ENCODE measurements around the gene MUCL3.

MUCL3 gene

GRCh38 chr6:30940361-30940986 lies at the start of gene MUCL3:
TSS of gene MUCL3 (plus strand) at chr6:30940973. CDS start at chr6:30941000, 27 bp downstream.
- Histone ChIP-seq H3K4me1 (ENCODE audit: control insufficient read depth, insufficient read depth, low read length) (peaks cover 56% of the 10 kb centered on the region), H3K36me3 (ENCODE audit: control insufficient read depth, insufficient read depth, low read length) (peaks cover 10% of the 10 kb centered on the region), H3K9me3 (ENCODE audit: control insufficient read depth, low read length) (no peaks in the 10 kb centered on the region), H3K27me3 (ENCODE audit: control insufficient read depth, insufficient read depth, low read length) (peaks cover 6% of the 10 kb centered on the region), H3K9ac (ENCODE audit: low read length) (peak within 1 kb of the TSS; percentile 84), H3K4me3 (ENCODE audit: low read length) (peak within 1 kb of the TSS; percentile 48)

- Histone ChIP-seq H3K4me3 (ENCODE audit: low read length) (no peak overlapping the region), H3K36me3 (ENCODE audit: control insufficient read depth, insufficient read depth, low read length) (peaks cover 46% of the 10 kb centered on the region), H3K9ac (ENCODE audit: low read length) (no peak overlapping the region), H3K27me3 (ENCODE audit: control insufficient read depth, insufficient read depth, low read length) (no peaks in the 10 kb centered on the region), H3K4me1 (ENCODE audit: control insufficient read depth, insufficient read depth, low read length) (peaks cover 15% of the 10 kb centered on the region), H3K9me3 (ENCODE audit: control insufficient read depth, low read length) (no peaks in the 10 kb centered on the region)
These were observed 49.4 kb upstream of the MUCL3 start for GRCh38 chr6:30891450-30891723.

GRCh38 chr6:30891816-30892538 lies 48.8 kb upstream of the MUCL3 start:
- peaks cover 46% of the 10 kb centered on the region for H3K36me3 ChIP-seq (ENCODE audit: control insufficient read depth, insufficient read depth, low read length)
- H3K9ac ChIP-seq (ENCODE audit: low read length), result no peak overlapping the region
- no peak overlapping the region for H3K4me3 ChIP-seq (ENCODE audit: low read length)
- no peaks in the 10 kb centered on the region for H3K27me3 ChIP-seq (ENCODE audit: control insufficient read depth, insufficient read depth, low read length)
- H3K4me1 ChIP-seq (ENCODE audit: control insufficient read depth, insufficient read depth, low read length), result peaks cover 10% of the 10 kb centered on the region
- H3K9me3 ChIP-seq (ENCODE audit: control insufficient read depth, low read length), result no peaks in the 10 kb centered on the region

GRCh38 chr6:30893001-30893591 lies 47.7 kb upstream of the MUCL3 start:
- Histone ChIP-seq H3K4me3 (ENCODE audit: low read length) (no peak overlapping the region), H3K27me3 (ENCODE audit: control insufficient read depth, insufficient read depth, low read length) (no peaks in the 10 kb centered on the region), H3K4me1 (ENCODE audit: control insufficient read depth, insufficient read depth, low read length) (peaks cover 9% of the 10 kb centered on the region), H3K9ac (ENCODE audit: low read length) (peak overlapping the region; percentile 11), H3K36me3 (ENCODE audit: control insufficient read depth, insufficient read depth, low read length) (peaks cover 48% of the 10 kb centered on the region), H3K9me3 (ENCODE audit: control insufficient read depth, low read length) (no peaks in the 10 kb centered on the region)

- H3K4me1 ChIP-seq (ENCODE audit: control insufficient read depth, insufficient read depth, low read length), result peaks cover 9% of the 10 kb centered on the region
- no peak overlapping the region for H3K9ac ChIP-seq (ENCODE audit: low read length)
- H3K36me3 ChIP-seq (ENCODE audit: control insufficient read depth, insufficient read depth, low read length), result peaks cover 54% of the 10 kb centered on the region
These were observed 47.1 kb upstream of the MUCL3 start for GRCh38 chr6:30893666-30894065.

GRCh38 chr6:30894381-30894780 lies 46.4 kb upstream of the MUCL3 start:
- Histone ChIP-seq H3K27me3 (ENCODE audit: control insufficient read depth, insufficient read depth, low read length) (no peaks in the 10 kb centered on the region), H3K9ac (ENCODE audit: low read length) (no peak overlapping the region), H3K4me1 (ENCODE audit: control insufficient read depth, insufficient read depth, low read length) (peaks cover 8% of the 10 kb centered on the region), H3K36me3 (ENCODE audit: control insufficient read depth, insufficient read depth, low read length) (peaks cover 61% of the 10 kb centered on the region), H3K9me3 (ENCODE audit: control insufficient read depth, low read length) (no peaks in the 10 kb centered on the region), H3K4me3 (ENCODE audit: low read length) (no peak overlapping the region)

More at GRCh38 chr6:30893666-30894065, 47.1 kb upstream of the MUCL3 start:
- no peak overlapping the region for H3K4me3 ChIP-seq (ENCODE audit: low read length)
- no peaks in the 10 kb centered on the region for H3K9me3 ChIP-seq (ENCODE audit: control insufficient read depth, low read length)
- no peaks in the 10 kb centered on the region for H3K27me3 ChIP-seq (ENCODE audit: control insufficient read depth, insufficient read depth, low read length)

GRCh38 chr6:30894935-30895334 lies 45.8 kb upstream of the MUCL3 start:
- H3K4me1 ChIP-seq (ENCODE audit: control insufficient read depth, insufficient read depth, low read length), result peaks cover 2% of the 10 kb centered on the region
- H3K9ac ChIP-seq (ENCODE audit: low read length), result no peak overlapping the region
- H3K27me3 ChIP-seq (ENCODE audit: control insufficient read depth, insufficient read depth, low read length), result no peaks in the 10 kb centered on the region
- H3K4me3 ChIP-seq (ENCODE audit: low read length), result no peak overlapping the region
- no peaks in the 10 kb centered on the region for H3K9me3 ChIP-seq (ENCODE audit: control insufficient read depth, low read length)
- peaks cover 59% of the 10 kb centered on the region for H3K36me3 ChIP-seq (ENCODE audit: control insufficient read depth, insufficient read depth, low read length)

- H3K9me3 ChIP-seq (ENCODE audit: control insufficient read depth, low read length), result no peaks in the 10 kb centered on the region
- H3K4me1 ChIP-seq (ENCODE audit: control insufficient read depth, insufficient read depth, low read length), result no peaks in the 10 kb centered on the region
- peaks cover 55% of the 10 kb centered on the region for H3K36me3 ChIP-seq (ENCODE audit: control insufficient read depth, insufficient read depth, low read length)
- H3K27me3 ChIP-seq (ENCODE audit: control insufficient read depth, insufficient read depth, low read length), result no peaks in the 10 kb centered on the region
- H3K4me3 ChIP-seq (ENCODE audit: low read length), result no peak overlapping the region
- no peak overlapping the region for H3K9ac ChIP-seq (ENCODE audit: low read length)
These were observed 45.4 kb upstream of the MUCL3 start for GRCh38 chr6:30895343-30895742.

GRCh38 chr6:30896541-30896940 lies 44.2 kb upstream of the MUCL3 start:
- H3K9me3 ChIP-seq (ENCODE audit: control insufficient read depth, low read length), result no peaks in the 10 kb centered on the region
- H3K4me3 ChIP-seq (ENCODE audit: low read length), result no peak overlapping the region
- H3K27me3 ChIP-seq (ENCODE audit: control insufficient read depth, insufficient read depth, low read length), result no peaks in the 10 kb centered on the region
- no peaks in the 10 kb centered on the region for H3K4me1 ChIP-seq (ENCODE audit: control insufficient read depth, insufficient read depth, low read length)
- no peak overlapping the region for H3K9ac ChIP-seq (ENCODE audit: low read length)
- peaks cover 45% of the 10 kb centered on the region for H3K36me3 ChIP-seq (ENCODE audit: control insufficient read depth, insufficient read depth, low read length)

- Histone ChIP-seq H3K4me3 (ENCODE audit: low read length) (no peak overlapping the region), H3K4me1 (ENCODE audit: control insufficient read depth, insufficient read depth, low read length) (no peaks in the 10 kb centered on the region), H3K9ac (ENCODE audit: low read length) (no peak overlapping the region), H3K9me3 (ENCODE audit: control insufficient read depth, low read length) (no peaks in the 10 kb centered on the region), H3K27me3 (ENCODE audit: control insufficient read depth, insufficient read depth, low read length) (no peaks in the 10 kb centered on the region), H3K36me3 (ENCODE audit: control insufficient read depth, insufficient read depth, low read length) (peaks cover 32% of the 10 kb centered on the region)
These were observed 42.9 kb upstream of the MUCL3 start for GRCh38 chr6:30897882-30898281.

GRCh38 chr6:30898750-30899360 lies 41.9 kb upstream of the MUCL3 start:
- H3K9me3 ChIP-seq (ENCODE audit: control insufficient read depth, low read length), result no peaks in the 10 kb centered on the region
- H3K4me3 ChIP-seq (ENCODE audit: low read length), result no peak overlapping the region
- H3K4me1 ChIP-seq (ENCODE audit: control insufficient read depth, insufficient read depth, low read length), result no peaks in the 10 kb centered on the region
- H3K36me3 ChIP-seq (ENCODE audit: control insufficient read depth, insufficient read depth, low read length), result peaks cover 24% of the 10 kb centered on the region
- no peak overlapping the region for H3K9ac ChIP-seq (ENCODE audit: low read length)
- no peaks in the 10 kb centered on the region for H3K27me3 ChIP-seq (ENCODE audit: control insufficient read depth, insufficient read depth, low read length)

- Histone ChIP-seq H3K9ac (ENCODE audit: low read length) (no peak overlapping the region), H3K4me1 (ENCODE audit: control insufficient read depth, insufficient read depth, low read length) (no peaks in the 10 kb centered on the region), H3K27me3 (ENCODE audit: control insufficient read depth, insufficient read depth, low read length) (no peaks in the 10 kb centered on the region), H3K36me3 (ENCODE audit: control insufficient read depth, insufficient read depth, low read length) (peaks cover 18% of the 10 kb centered on the region), H3K9me3 (ENCODE audit: control insufficient read depth, low read length) (no peaks in the 10 kb centered on the region), H3K4me3 (ENCODE audit: low read length) (no peak overlapping the region)
These were observed 39.8 kb upstream of the MUCL3 start for GRCh38 chr6:30900863-30901417.

Measured in mucosa of stomach (tissue), 1 donor.